ENCODE measurements around the gene TBC1D16. TPM values are rescaled to one million over a fixed set of nuclear protein-coding genes. Genes with fewer than 3 reads are reported as not detected.

TBC1D16 gene
- total RNA-seq, 1 donor: 37.8 TPM

DNA sequence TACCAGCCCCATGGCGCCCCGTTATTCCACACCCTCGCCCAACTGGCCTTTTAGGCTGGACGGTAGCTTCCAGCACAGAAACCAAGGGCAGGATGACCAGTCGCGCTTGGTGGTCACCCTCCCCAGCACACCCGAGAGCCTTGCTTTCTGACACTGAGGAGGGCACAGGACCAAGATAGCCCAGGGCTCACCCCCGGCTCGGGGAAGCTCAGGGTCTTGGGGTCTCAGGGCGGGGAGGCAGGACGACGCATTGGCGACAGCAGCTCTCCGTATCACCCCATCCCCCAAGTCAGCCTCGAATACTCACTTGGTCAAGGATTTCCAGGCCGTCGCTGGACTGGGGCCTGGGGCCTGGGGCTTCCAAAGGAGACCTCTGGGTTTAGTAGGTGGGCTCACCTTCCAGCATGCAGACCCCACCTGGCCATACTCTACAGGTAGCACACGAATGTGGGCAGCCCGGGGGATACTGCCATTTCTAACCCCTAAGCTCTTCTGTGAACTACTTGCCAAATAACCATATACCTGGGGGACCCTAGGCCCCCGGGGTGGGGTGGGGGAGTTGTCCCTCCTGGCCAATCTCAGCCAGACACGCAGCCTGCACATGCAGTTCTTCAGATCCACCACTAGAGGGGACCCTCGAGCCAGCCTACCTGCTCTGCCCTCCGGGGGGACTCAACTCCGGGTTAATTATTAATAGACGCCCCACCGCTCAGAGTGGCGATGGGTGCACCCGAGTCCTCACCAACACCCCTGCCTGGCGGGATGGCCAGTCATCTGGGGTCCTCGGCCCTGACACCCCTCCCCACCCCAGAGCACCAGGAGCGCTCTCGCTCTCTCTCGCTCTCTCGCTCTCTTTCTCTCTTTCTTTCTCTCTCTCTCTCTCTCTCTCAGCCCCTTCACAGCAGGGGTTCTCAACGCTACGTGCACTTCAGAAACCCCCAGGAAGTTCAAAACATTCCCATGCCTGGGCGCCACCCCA, 30.0 kb downstream of the TBC1D16 start:
- peak; percentile 46 for DNase-seq (ENCODE audit: low read depth)

DNA sequence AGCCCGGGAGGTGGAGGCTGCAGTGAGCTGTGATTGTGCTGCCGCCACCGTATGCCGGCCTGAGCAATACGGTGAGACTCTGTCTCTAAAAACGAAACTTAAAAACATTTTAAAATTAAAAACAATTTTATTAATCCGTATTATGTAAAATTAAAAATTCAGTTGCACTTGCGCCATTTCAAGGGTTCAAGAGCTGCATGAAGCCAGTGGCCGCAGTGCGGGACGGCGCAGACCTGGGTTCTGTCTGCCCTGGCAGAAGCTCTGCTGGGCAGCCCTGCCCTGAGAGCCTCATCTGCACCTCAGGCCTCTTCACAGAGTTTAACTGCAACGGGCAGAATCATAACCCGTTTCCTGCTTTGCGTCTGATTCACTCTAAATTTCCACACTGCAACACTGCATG, 31.7 kb downstream of the TBC1D16 start:
- H3K4me3 ChIP-seq (ENCODE audit: low read depth, low read length): no peak overlapping the region
- no peak for DNase-seq (ENCODE audit: low read depth)
- TF ChIP-seq, protein P1, sequence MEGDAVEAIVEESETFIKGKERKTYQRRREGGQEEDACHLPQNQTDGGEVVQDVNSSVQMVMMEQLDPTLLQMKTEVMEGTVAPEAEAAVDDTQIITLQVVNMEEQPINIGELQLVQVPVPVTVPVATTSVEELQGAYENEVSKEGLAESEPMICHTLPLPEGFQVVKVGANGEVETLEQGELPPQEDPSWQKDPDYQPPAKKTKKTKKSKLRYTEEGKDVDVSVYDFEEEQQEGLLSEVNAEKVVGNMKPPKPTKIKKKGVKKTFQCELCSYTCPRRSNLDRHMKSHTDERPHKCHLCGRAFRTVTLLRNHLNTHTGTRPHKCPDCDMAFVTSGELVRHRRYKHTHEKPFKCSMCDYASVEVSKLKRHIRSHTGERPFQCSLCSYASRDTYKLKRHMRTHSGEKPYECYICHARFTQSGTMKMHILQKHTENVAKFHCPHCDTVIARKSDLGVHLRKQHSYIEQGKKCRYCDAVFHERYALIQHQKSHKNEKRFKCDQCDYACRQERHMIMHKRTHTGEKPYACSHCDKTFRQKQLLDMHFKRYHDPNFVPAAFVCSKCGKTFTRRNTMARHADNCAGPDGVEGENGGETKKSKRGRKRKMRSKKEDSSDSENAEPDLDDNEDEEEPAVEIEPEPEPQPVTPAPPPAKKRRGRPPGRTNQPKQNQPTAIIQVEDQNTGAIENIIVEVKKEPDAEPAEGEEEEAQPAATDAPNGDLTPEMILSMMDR (IDR thresholded peaks at IDR 0.05; ENCODE audit: insufficient read depth, low read length): no peak

More for the DNA sequence above, 30.0 kb downstream of the TBC1D16 start:
- H3K4me3 ChIP-seq (ENCODE audit: low read depth, low read length): no peak overlapping the region
- TF ChIP-seq, protein P1 (IDR thresholded peaks at IDR 0.05; ENCODE audit: insufficient read depth, low read length): peak; percentile 98

DNA sequence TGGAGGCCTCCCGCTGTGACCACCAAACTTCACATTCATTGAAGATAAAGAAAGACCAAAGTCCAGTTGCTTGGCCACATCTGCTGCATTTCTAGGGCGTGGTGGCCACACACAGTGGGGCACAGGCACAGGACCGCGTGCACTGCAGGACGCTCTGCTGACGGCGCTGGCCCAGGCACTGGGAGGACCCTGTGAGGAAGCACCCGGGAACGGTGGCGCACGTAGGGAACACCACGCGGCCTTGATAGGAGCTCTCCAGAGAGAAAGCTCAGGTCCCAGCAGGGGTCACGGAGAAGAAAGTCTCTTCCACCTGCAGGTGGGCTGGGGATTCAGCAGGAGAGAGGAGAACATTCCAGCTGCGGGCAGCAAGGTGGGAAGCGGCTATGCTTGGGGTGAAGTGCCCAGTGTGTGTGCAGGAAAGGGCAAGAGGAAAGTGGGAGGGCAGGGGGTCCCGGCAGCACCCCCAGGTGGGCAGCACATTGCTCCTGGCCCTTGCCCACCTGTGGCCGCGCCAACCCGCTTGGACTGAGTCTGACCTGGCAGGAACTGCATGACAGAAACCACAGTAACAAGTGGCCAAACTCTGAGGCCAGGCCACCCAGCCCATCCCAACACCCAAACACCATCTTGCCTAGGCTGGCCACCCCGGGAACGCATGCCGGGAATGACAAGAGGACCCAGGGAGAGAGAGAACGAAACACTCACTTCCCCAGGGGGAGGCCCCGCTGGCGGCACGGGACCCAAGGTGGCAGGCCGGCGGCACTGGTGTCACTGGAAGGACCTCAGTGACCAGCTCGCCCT, 32.8 kb downstream of the TBC1D16 start:
- no peak overlapping the region for H3K4me3 ChIP-seq (ENCODE audit: low read depth, low read length)
- DNase-seq (ENCODE audit: low read depth): no peak
- TF ChIP-seq, protein P1 (IDR thresholded peaks at IDR 0.05; ENCODE audit: insufficient read depth, low read length): no peak

DNA sequence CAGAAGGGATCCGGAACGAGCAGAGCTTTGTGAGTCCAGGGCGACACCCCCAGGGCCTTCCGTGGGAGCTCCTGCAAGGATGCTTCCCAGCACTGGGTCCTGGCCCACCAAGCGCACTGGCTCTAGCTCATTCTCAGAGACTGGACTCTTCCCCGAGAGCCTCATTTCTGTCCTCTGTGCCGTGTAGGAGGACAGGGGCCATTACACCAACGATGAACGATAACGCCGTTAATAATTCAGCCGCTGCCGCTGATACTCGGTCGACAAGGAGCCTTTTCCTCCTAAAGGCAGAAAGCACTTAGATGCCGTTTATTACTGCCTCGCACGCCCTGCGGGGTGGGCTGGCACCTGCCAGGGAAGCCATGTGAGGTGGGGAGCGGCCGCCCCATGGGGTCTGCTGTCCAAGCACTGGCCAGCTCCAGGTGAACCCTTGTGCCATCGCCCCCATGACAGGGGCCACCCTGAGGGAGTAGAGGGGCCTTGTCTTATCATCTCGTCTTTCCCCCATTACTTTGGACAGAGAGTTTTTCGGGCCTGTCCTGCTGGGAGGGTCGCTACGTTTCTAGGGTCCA, 33.5 kb downstream of the TBC1D16 start:
- no peak for DNase-seq (ENCODE audit: low read depth)
- no peak overlapping the region for H3K4me3 ChIP-seq (ENCODE audit: low read depth, low read length)
- TF ChIP-seq, protein P1 (IDR thresholded peaks at IDR 0.05; ENCODE audit: insufficient read depth, low read length): no peak

DNA sequence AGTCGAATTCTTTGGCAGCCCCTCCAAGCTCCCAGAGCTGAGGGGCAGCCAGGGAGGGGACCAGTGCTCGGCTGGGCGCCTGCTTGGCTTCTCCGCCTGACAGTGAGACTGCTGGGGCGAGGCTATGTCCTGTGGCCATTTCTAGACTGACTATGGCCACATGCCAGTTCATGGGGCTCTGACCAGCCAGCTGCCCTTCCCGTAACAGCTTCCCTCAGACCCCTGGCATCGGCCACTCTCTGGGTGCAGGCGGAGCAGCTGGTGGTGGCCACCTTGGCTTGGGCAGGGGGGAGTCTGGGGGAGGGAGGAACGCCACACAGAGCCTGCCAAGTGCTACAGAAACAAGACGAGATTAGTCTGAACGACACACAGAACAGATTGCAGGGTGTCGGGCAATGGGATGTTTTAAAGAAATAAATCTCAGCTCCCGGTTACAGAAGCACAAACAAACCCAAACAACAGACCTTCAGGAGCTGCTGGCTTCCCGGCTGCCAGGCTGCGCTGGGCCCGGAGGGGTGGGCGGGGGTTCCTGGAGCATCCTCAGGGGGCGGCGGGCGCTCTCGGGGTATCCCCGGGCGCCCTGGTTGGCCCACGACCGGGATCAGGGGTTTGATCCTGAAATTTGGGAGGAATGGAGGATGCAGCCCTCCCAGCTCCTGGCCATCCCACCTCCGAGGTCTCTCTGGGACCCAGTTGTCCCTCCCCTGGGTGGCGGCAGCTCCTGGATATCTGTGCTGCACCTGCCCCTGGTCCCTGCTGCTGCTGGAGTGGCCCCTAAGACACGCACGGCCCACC, 34.5 kb downstream of the TBC1D16 start:
- no peak overlapping the region for H3K4me3 ChIP-seq (ENCODE audit: low read depth, low read length)
- no peak for DNase-seq (ENCODE audit: low read depth)
- TF ChIP-seq, protein P1 (IDR thresholded peaks at IDR 0.05; ENCODE audit: insufficient read depth, low read length): no peak

DNA sequence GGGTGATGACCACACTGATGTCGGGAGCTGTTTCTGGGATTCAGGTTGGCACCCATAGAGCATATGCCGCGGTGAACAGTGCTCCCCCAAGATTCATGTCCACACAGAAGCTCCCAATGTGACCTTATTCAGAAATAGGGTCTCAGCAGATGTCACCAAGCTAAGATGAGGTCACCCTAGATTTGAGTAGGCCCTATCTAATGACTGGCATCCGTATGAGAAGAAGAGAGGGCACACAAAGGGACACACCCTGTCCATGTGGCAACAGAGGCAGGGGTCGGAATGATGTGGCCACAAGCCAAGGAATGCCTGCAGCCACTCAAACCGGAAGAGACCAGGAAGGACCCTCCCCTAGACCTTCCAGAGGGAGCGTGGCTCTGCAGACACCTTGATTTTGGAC, 35.5 kb downstream of the TBC1D16 start:
- no peak for DNase-seq (ENCODE audit: low read depth)
- TF ChIP-seq, protein P1 (IDR thresholded peaks at IDR 0.05; ENCODE audit: insufficient read depth, low read length): no peak
- H3K4me3 ChIP-seq (ENCODE audit: low read depth, low read length): no peak overlapping the region

Data from fibroblast of the aortic adventitia (primary cell).